Measurements from ENCODE around the gene OST4.

DNA sequence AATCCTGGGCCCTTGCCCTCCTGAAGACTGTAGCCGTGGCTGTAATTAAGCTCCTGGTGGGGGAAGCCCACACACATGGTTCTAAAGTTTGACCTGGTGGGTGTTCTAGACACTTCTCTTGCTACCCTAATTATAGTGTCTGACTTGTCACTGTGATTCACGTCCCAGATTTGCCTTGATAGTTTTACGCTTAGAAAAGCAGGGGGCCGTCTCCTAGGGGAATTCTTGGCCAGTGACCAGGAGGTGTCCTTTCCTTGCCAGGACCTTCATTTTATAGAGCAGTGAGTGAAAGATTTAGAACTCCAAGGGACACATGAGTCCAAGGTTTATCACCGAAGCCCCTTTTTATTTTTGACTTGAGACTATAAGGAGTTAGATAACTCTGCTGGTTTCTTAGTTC is 29.7 kb downstream of the OST4 start:
- TF ChIP-seq, protein P1, sequence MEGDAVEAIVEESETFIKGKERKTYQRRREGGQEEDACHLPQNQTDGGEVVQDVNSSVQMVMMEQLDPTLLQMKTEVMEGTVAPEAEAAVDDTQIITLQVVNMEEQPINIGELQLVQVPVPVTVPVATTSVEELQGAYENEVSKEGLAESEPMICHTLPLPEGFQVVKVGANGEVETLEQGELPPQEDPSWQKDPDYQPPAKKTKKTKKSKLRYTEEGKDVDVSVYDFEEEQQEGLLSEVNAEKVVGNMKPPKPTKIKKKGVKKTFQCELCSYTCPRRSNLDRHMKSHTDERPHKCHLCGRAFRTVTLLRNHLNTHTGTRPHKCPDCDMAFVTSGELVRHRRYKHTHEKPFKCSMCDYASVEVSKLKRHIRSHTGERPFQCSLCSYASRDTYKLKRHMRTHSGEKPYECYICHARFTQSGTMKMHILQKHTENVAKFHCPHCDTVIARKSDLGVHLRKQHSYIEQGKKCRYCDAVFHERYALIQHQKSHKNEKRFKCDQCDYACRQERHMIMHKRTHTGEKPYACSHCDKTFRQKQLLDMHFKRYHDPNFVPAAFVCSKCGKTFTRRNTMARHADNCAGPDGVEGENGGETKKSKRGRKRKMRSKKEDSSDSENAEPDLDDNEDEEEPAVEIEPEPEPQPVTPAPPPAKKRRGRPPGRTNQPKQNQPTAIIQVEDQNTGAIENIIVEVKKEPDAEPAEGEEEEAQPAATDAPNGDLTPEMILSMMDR (IDR thresholded peaks at IDR 0.05) = no peak
- TF ChIP-seq EP300 (IDR thresholded peaks at IDR 0.05) = no peak

Data from sigmoid colon (tissue), 4 donors.